HL-60 (cell line): Measurements from ENCODE around the gene FRZB.

Experiments used
- DNase-seq, 2 experiments: peaks; one replicate each; pipeline ENCODE4 v3.0.0-alpha.2; 2010 to 2020; ENCODE audit warnings: low read depth in 1 of 2, low spot score in 1 of 2
- H3K27ac ChIP-seq: fragments of 250-450 bp; sonication (Bioruptor Pico); replicated peaks from 2 replicates; pipeline ENCODE4 v1.5.1; 2020; ENCODE audit warnings: mild to moderate bottlenecking, moderate library complexity
- H3K27me3 ChIP-seq: fragments of 250-450 bp; sonication (Bioruptor Pico); 2 replicates; pipeline ENCODE4 v1.5.1; 2021; ENCODE audit warnings: mild to moderate bottlenecking, moderate library complexity; ENCODE audit not compliant: insufficient read depth, poor library complexity, severe bottlenecking
- H3K4me3 ChIP-seq: replicated peaks from 2 replicates; pipeline ENCODE4 v1.5.1; 2011; ENCODE audit warnings: mild to moderate bottlenecking, control low read depth, low read length; ENCODE audit not compliant: insufficient read depth
- GABPA ChIP-seq: IDR thresholded peaks from 2 replicates; pipeline ENCODE4 v1.6.1; 2012; ENCODE audit warnings: low read depth
- POLR2AphosphoS5 ChIP-seq: IDR thresholded peaks from 2 replicates; pipeline ENCODE4 v1.6.1; 2012; ENCODE audit warnings: low read depth
- SPI1 ChIP-seq: IDR thresholded peaks from 2 replicates; pipeline ENCODE4 v1.6.1; 2012; ENCODE audit warnings: low read depth, mild to moderate bottlenecking, borderline replicate concordance
- TF ChIP-seq, protein P1 (sequence below): IDR thresholded peaks from one replicate; pipeline ENCODE4 v1.5.1; 2011; ENCODE audit warnings: low read length, control low read depth, inconsistent platforms; ENCODE audit not compliant: insufficient read depth
- TF ChIP-seq, protein P2 (sequence below): IDR thresholded peaks from 2 replicates; pipeline ENCODE4 v1.6.1; 2012; ENCODE audit warnings: low read depth; ENCODE audit not compliant: insufficient replicate concordance

Gene FRZB

DNA sequence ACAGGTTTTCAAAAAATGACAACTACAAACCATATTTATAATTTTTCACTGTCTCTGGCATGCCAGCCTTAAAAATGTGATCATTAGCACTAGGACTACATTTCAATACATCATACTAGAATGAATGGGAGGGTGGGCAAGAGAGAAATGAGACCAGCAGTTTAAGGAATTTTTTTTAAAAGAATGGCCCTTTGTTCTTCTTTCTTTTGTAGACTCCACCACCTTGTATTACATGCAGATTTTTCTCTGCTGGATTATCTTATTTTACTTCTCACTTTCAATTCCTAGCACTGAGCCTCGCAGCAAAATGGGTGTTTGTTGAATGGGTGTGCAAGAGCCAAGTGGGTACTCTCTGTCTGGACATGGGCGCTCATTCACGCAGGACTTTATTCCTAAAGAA lies 39.9 kb downstream of the FRZB start:
- TF ChIP-seq POLR2AphosphoS5, result no peak
- no peak for TF ChIP-seq SPI1
- no peak for TF ChIP-seq GABPA
- TF ChIP-seq, protein P1, sequence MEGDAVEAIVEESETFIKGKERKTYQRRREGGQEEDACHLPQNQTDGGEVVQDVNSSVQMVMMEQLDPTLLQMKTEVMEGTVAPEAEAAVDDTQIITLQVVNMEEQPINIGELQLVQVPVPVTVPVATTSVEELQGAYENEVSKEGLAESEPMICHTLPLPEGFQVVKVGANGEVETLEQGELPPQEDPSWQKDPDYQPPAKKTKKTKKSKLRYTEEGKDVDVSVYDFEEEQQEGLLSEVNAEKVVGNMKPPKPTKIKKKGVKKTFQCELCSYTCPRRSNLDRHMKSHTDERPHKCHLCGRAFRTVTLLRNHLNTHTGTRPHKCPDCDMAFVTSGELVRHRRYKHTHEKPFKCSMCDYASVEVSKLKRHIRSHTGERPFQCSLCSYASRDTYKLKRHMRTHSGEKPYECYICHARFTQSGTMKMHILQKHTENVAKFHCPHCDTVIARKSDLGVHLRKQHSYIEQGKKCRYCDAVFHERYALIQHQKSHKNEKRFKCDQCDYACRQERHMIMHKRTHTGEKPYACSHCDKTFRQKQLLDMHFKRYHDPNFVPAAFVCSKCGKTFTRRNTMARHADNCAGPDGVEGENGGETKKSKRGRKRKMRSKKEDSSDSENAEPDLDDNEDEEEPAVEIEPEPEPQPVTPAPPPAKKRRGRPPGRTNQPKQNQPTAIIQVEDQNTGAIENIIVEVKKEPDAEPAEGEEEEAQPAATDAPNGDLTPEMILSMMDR, result no peak
- TF ChIP-seq, protein P2, sequence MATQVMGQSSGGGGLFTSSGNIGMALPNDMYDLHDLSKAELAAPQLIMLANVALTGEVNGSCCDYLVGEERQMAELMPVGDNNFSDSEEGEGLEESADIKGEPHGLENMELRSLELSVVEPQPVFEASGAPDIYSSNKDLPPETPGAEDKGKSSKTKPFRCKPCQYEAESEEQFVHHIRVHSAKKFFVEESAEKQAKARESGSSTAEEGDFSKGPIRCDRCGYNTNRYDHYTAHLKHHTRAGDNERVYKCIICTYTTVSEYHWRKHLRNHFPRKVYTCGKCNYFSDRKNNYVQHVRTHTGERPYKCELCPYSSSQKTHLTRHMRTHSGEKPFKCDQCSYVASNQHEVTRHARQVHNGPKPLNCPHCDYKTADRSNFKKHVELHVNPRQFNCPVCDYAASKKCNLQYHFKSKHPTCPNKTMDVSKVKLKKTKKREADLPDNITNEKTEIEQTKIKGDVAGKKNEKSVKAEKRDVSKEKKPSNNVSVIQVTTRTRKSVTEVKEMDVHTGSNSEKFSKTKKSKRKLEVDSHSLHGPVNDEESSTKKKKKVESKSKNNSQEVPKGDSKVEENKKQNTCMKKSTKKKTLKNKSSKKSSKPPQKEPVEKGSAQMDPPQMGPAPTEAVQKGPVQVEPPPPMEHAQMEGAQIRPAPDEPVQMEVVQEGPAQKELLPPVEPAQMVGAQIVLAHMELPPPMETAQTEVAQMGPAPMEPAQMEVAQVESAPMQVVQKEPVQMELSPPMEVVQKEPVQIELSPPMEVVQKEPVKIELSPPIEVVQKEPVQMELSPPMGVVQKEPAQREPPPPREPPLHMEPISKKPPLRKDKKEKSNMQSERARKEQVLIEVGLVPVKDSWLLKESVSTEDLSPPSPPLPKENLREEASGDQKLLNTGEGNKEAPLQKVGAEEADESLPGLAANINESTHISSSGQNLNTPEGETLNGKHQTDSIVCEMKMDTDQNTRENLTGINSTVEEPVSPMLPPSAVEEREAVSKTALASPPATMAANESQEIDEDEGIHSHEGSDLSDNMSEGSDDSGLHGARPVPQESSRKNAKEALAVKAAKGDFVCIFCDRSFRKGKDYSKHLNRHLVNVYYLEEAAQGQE, result no peak
- Histone ChIP-seq H3K27ac (no peak overlapping the region), H3K4me3 (no peak overlapping the region), H3K27me3 (no peaks in the 10 kb centered on the region)
- DNase-seq, result no peak

DNA sequence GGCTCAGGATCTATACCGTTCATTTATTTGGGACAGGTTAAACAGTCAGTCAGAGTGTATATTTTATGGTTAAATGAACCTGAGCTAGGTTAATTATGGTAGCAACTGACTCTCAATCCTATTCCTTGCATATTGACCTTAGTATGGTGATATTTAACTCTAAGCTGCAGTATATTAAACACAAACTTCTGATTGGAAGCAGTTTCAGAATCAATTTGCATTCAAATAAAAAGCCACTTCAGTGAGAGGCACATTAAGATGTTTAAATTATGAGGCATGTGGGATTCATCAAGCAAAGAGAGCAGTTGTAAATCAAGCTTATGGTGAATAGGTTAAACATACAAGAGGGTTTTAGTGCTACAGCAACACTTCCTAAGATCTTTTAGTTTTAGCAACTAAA lies 40.4 kb downstream of the FRZB start:
- no peak for TF ChIP-seq POLR2AphosphoS5
- TF ChIP-seq, protein P2, result no peak
- no peak for TF ChIP-seq GABPA
- TF ChIP-seq, protein P1, result no peak
- no peak for TF ChIP-seq SPI1
- Histone ChIP-seq H3K27ac (no peak overlapping the region), H3K27me3 (no peaks in the 10 kb centered on the region), H3K4me3 (no peak overlapping the region)
- DNase-seq, result no peak

DNA sequence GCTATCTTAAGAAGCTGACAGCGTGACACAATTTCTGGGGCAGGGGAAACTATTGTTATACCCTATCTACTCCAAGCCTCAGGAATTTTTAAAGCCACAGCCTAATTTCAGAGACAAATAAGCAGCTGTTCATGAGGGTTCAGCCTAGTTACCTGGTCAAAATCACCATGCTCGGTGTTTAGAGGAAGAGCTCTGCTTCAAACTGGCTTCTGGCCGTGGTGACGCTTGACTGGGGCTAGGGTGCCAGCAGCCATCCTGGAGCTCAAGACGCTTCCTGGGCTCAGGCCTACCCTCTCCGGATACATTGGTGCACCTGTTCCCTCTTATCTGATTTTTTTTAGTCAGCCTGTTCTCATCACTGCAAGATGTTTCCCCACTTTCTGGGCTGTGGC lies 41.7 kb downstream of the FRZB start:
- no peak overlapping the region for H3K27ac ChIP-seq
- H3K27me3 ChIP-seq, result no peaks in the 10 kb centered on the region
- TF ChIP-seq GABPA (no peak), SPI1 (no peak), POLR2AphosphoS5 (no peak)
- TF ChIP-seq, protein P1, result no peak
- TF ChIP-seq, protein P2, result no peak
- no peak for DNase-seq
- no peak overlapping the region for H3K4me3 ChIP-seq
